Cardiac muscle cell (in vitro differentiated cells and primary cell): ENCODE data around the gene ADRA1B. TPM values are rescaled to one million over a fixed set of nuclear protein-coding genes. Genes with fewer than 3 reads are reported as not detected.
"Not testable (repeated sequence)": the region's sequence is repeated elsewhere in the genome, so short reads cannot be mapped to it uniquely, and the experiment has no call there.

ENCODE experiments used
- DNase-seq, 2 donors: peaks; one replicate each; pipeline versions ENCODE4 v3.0.0 to v3.0.0-alpha.2; 2010 to 2017; ENCODE audit warnings: low read depth in 1 of 2, low spot score in 1 of 2
- H3K27ac ChIP-seq: fragments of 200-600 bp; sonication (generic); 2 replicates; pipeline ENCODE4 v1.5.1; 2016
- H3K27me3 ChIP-seq: fragments of 200-600 bp; sonication (generic); 2 replicates; pipeline ENCODE4 v1.6.0; 2016; ENCODE audit warnings: control low read depth
- H3K36me3 ChIP-seq: fragments of 200-600 bp; sonication (generic); 2 replicates; pipeline ENCODE4 v1.5.1; 2016; ENCODE audit warnings: control low read depth
- H3K4me1 ChIP-seq: fragments of 200-600 bp; sonication (generic); 2 replicates; pipeline ENCODE4 v1.8.1; 2017; ENCODE audit warnings: low read depth, mild to moderate bottlenecking, mixed run types
- H3K4me3 ChIP-seq: fragments of 200-600 bp; sonication (generic); 2 replicates; pipeline ENCODE4 v1.5.1; 2016; ENCODE audit warnings: mild to moderate bottlenecking
- H3K9me3 ChIP-seq: fragments of 200-600 bp; sonication (generic); 2 replicates; pipeline ENCODE4 v1.5.1; 2017; ENCODE audit warnings: low read depth, mild to moderate bottlenecking, control low read depth
- polyA plus RNA-seq: library from polyadenylated mRNA; unstranded; fragments of >200 nt; fragmentation: Nextera tagmentation; extraction: Ambion mirVana; gene quantifications from 2 replicates; pipeline ENCODE4 v1.2.1, GENCODE V29; 2016
- total RNA-seq: library from RNA; depleted of rRNA; stranded (reverse); fragments of >200 nt; gene quantifications from 2 replicates; pipeline ENCODE4 v1.2.3, GENCODE V29; 2016
- TF ChIP-seq, protein P1 (sequence below): IDR thresholded peaks from 2 replicates; pipeline ENCODE4 v1.5.1; 2012; ENCODE audit warnings: low read depth, mild to moderate bottlenecking, low read length

The ADRA1B gene
- total and polyA plus RNA-seq, 2 experiments from 2014 or later, result 0.84 to 2.9 TPM

DNA sequence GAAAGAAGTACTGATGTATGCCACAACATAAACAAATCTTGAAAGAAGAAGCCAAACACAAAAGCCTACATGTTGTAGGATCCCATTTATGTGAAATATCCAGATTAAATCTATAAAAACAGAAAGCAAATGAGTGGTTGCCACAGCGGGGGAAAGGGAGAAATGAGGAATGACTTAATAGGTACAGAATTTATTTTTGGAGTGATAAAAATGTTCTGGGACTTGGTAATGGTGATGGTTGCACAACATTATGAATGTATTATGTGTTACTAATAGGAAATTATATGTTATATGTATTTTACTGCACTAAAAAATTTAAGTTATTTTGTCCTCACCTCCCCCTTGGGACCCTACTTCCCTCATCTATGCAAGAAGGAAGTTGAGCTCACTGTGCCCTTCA lies 76.3 kb downstream of the ADRA1B start:
- TF ChIP-seq, protein P1, sequence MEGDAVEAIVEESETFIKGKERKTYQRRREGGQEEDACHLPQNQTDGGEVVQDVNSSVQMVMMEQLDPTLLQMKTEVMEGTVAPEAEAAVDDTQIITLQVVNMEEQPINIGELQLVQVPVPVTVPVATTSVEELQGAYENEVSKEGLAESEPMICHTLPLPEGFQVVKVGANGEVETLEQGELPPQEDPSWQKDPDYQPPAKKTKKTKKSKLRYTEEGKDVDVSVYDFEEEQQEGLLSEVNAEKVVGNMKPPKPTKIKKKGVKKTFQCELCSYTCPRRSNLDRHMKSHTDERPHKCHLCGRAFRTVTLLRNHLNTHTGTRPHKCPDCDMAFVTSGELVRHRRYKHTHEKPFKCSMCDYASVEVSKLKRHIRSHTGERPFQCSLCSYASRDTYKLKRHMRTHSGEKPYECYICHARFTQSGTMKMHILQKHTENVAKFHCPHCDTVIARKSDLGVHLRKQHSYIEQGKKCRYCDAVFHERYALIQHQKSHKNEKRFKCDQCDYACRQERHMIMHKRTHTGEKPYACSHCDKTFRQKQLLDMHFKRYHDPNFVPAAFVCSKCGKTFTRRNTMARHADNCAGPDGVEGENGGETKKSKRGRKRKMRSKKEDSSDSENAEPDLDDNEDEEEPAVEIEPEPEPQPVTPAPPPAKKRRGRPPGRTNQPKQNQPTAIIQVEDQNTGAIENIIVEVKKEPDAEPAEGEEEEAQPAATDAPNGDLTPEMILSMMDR, result no peak

DNA sequence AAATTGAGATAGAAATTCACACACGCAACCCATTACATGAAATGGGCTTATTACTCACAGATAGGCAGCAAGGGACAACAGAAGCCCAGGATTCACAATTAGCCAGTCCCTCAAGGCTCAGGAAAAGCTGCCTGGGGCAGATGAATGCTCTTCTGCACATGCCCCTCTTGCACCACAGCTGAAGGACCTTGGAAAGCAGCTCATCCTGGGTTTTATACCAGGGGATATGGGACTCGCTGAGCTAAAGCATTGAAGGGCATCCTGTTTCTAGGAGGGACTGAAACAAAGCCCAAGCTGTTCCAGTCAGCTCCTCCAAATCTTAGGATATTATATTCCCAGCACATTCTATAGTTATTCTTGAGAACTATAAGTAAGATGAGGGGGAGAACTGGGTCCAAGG lies 76.9 kb downstream of the ADRA1B start:
- H3K27me3 ChIP-seq, result no peaks in the 10 kb centered on the region
- H3K27ac ChIP-seq, result no peak overlapping the region
- TF ChIP-seq, protein P1, result no peak
- H3K36me3 ChIP-seq, result no peaks in the 10 kb centered on the region
- DNase-seq, result no peak
- H3K4me1 ChIP-seq, result no peaks in the 10 kb centered on the region
- H3K4me3 ChIP-seq, result no peak overlapping the region
- no peaks in the 10 kb centered on the region for H3K9me3 ChIP-seq

More for the DNA sequence above, 76.3 kb downstream of the ADRA1B start:
- no peaks in the 10 kb centered on the region for H3K27me3 ChIP-seq
- DNase-seq, result no peak
- no peaks in the 10 kb centered on the region for H3K4me1 ChIP-seq
- no peaks in the 10 kb centered on the region for H3K9me3 ChIP-seq
- H3K36me3 ChIP-seq, result no peaks in the 10 kb centered on the region
- no peak overlapping the region for H3K27ac ChIP-seq
- no peak overlapping the region for H3K4me3 ChIP-seq

DNA sequence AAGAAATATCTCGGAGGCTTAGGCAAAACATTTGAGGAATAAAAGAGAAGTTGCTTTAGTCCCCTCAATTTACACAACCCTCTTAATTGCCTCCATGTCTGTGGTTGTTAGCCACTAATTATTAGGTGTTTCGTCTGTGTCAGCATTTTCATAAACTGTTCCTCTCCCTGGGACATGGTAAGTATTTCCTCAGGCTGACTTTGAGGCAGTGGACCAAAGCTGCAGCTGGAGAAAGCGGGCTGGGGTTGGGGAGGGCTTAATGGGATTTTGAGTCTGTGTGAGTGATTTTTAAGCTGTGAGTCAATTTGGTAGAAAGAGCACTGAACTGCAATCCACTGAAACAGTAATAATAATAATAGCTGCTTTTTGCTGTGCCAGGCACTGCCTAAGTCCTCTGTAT lies 79.6 kb downstream of the ADRA1B start:
- Histone ChIP-seq H3K27ac (no peak overlapping the region), H3K36me3 (no peaks in the 10 kb centered on the region)
- no peak for DNase-seq

DNA sequence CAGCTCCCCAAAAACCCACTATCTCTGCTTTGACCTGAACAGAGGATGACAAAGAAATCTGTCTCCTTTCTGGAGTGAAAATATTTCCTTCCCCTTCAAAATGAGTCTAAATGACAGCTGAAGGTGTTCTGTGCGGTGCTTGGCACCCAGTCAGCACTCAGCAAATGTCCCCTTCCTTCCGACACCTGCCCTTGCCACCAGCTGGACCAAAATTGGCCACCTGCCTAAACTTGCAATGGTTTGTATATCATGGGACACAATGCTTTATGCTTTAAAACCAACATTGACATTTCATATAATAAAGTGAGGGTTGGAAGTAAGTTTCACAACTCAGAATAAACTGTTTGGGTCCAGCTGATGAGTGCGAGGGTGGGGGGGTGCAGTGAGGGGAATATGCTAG lies 85.2 kb downstream of the ADRA1B start:
- TF ChIP-seq, protein P1, result no peak
- DNase-seq, result no peak
- H3K4me3 ChIP-seq, result no peak overlapping the region
- no peaks in the 10 kb centered on the region for H3K27me3 ChIP-seq
- no peaks in the 10 kb centered on the region for H3K9me3 ChIP-seq
- no peaks in the 10 kb centered on the region for H3K36me3 ChIP-seq
- H3K4me1 ChIP-seq, result no peaks in the 10 kb centered on the region
- no peak overlapping the region for H3K27ac ChIP-seq

More for the DNA sequence above, 79.6 kb downstream of the ADRA1B start:
- Histone ChIP-seq H3K9me3 (no peaks in the 10 kb centered on the region), H3K4me3 (no peak overlapping the region), H3K4me1 (no peaks in the 10 kb centered on the region), H3K27me3 (no peaks in the 10 kb centered on the region)
- TF ChIP-seq, protein P1, result no peak

DNA sequence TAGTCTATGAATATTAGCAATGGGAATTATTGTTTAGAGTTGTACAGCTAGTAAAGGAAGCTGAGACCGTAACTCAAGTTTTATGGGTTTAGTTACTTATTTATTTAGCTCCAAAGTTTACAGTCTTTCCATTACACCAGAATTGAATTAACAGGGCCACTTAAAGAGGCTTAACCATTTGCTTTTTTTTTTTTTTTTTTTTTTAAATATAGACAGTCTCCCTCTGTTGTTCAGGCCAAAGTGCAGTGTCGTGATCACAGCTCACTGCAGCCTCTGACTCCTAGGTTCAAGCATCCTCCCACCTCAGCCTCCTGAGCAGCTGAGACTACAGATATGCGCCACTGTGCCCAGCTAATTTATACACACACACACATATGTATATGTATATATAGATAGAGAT lies 91.2 kb downstream of the ADRA1B start:
- DNase-seq, result no peak
- Histone ChIP-seq H3K4me1 (peaks cover 11% of the 10 kb centered on the region), H3K9me3 (no peaks in the 10 kb centered on the region), H3K27me3 (no peaks in the 10 kb centered on the region), H3K27ac (no peak overlapping the region), H3K4me3 (no peak overlapping the region), H3K36me3 (peaks cover 16% of the 10 kb centered on the region)
- TF ChIP-seq, protein P1, result no peak

DNA sequence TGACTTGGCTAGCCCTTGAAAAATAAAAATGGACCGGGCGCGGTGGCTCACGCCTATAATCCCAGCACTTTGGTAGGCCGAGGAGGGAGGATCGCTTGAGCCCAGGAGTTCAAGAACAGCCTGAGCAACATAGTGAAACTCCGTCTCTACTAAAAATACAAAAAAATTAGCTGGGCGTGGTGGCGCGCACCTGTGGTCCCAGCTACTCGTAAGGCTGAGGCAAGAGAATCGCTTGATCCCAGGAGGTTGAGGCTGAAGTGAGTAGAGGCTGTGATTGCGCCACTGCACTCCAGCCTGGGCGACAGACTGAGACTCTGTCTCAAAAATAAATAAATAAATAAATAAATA lies 92.2 kb downstream of the ADRA1B start:
- peaks cover 11% of the 10 kb centered on the region for H3K4me1 ChIP-seq
- H3K27ac ChIP-seq, H3K9me3 ChIP-seq, H3K27me3 ChIP-seq, DNase-seq: not testable (repeated sequence)
- H3K36me3 ChIP-seq, result peaks cover 19% of the 10 kb centered on the region
- peak overlapping the region; percentile 96 for H3K4me3 ChIP-seq
